ENCODE measurements around the gene AGL.

DNA sequence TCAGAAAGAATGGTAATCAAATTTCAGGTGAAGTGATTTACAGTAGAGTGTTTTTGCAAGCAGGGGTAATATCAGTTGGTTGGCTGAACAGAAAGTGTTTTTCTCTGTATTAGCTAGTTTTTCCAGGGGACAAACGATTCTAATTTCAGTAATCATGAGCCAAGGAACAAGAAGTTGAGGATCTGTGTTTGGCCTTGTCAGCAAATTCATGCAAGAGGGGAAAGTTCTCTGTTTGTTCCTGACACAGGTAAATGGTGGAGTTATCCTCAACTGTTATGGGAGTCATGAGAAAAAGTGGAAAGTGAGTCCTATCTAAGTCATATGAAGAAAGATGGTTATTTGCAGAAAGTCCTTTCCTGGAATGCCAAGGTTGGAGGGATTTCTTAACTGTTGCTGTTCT, 95.0 kb downstream of the AGL start:
- TF ChIP-seq POLR2AphosphoS5 (IDR thresholded peaks at IDR 0.05; ENCODE audit: borderline replicate concordance, low read depth, low read length) (no peak), EZH2 (IDR thresholded peaks at IDR 0.05) (no peak), FOXP2 (optimal IDR thresholded peaks at IDR 0.05; ENCODE audit: control extremely low read depth, extremely low read length, insufficient read depth) (no peak)
